GM21529 (cell line): ENCODE results near the gene C11orf97.

ENCODE experiments used
- ATAC-seq: cut with Tn5 transposase; IDR thresholded peaks from one replicate; pipeline ENCODE4 v1.9.1; 2021; ENCODE audit not compliant: unreplicated experiment

Gene C11orf97

GRCh38 chr11:94524341-94524740 lies 12.1 kb downstream of the C11orf97 start:
- ATAC-seq, result no peak

GRCh38 chr11:94525546-94526324 lies 13.5 kb downstream of the C11orf97 start:
- ATAC-seq, result no peak

GRCh38 chr11:94526645-94527438 lies 14.6 kb downstream of the C11orf97 start:
- ATAC-seq, result no peak

- ATAC-seq, result no peak
These were observed 16.3 kb downstream of the C11orf97 start for GRCh38 chr11:94528551-94528950.

DNA sequence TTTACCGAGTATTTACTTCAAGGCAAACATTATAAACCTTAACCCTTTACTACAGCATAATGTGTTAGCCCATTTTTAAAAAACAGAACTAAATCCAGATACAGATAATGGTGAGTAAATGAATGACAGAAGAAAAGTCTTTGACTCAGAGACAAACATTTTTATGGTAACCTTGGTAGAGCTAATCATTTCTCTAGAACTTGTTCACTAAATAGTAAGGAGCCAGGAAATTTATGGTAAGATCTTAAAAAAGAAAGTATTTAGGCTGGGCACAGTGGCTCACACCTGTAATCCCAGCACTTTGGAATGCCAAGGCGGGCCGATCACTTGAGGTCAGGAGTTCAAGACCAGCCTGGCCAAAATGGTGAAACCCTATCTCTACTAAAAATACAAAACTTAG lies 19.9 kb downstream of the C11orf97 start:
- no peak for ATAC-seq

- no peak for ATAC-seq
These were observed 20.9 kb downstream of the C11orf97 start for GRCh38 chr11:94533206-94533605.

DNA sequence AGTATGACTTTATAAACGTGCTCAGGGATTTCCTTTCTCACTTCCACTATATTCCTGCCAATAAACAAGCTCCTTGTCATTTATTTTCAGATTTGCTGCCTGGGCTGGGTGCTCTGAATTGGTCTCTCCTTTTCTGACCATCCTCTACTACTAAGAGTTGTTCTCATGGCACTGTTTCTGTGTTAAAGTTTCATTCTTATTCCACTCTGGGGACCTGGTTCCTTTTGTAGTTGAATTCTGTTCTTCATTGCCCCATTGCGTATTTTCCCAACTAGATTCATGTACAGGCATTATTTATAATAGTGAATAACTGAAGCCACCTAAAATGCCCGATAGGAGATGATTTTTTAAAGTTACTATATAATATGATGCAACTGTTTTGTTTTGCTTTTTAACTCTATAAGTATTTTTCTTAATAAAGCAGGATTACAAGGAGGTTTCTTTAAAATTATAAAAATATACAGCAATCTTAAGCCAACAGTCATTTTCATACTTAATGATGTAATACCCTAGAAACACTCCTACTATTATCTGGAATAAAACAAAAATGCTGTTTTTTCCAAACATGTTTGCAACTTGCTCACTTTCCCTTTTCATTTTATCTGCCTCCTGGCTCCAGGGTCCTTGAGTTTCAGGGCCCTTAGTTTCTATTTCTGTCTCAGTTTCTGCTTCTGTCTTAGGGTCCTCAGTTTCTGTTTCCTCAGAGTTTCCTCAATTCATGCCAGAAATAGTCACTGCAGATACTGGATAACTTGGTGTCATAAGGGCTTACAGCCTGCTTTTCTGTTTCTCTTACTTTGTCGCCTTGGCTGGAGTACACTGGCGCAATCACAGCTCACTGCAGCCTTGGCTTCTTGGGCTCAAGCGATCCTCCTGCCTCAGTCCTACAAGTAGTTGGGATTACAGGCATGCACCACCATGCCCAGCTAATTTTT lies 21.7 kb downstream of the C11orf97 start:
- ATAC-seq, result no peak

GRCh38 chr11:94536386-94536785 lies 24.1 kb downstream of the C11orf97 start:
- no peak for ATAC-seq

DNA sequence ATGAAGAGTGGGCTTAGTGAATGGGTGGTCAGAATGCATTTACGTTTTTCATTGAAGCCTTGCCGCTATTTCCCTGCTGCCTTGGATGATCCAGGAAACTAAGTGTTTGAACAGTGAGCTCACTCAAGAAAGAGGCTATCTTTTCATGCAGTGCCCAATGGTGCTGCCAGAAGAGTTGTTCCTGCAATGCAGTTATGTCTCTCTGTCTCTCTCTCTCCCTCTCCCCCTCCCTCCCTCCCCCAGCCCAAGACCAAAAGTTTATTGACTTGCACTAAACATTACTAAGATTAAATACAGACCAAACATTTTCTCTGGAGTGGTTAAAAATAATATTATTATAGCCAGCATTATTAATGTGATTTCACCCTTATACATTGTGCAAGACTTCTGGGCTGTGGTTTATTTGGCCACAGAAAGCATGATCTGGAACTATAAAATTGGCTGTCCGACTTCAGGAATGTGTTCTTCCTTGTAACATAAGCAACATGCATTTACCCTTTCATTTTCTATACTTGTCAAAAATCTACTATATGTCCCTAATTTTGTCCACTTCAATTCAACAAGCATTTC lies 24.9 kb downstream of the C11orf97 start:
- ATAC-seq, result no peak

DNA sequence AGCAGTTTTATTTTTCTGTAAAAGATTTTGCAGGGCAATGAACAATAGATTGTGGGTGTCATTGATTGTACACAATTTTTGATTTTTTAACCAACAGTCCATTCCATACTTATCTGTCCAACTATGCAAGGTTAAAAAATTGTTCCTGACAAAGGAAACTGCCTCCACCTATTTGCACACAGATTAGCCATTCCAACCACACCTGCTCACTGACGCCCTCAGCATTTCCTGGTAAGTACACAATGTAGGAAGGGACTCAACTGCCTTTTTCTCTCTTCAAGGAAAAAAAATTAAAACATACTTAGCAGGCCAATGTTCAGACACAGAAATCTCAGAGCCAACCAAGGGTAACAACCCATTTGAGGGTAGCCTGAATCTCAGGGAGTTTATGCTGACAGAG lies 27.2 kb downstream of the C11orf97 start:
- no peak for ATAC-seq

GRCh38 chr11:94543695-94544645 lies 31.7 kb downstream of the C11orf97 start, which contains the start of gene FUT4:
FUT4 (plus strand) TSS chr11:94543921; CDS start chr11:94544134, 213 bp downstream.
- peak; percentile 86 for ATAC-seq

GRCh38 chr11:94544646-94545263 lies 32.5 kb downstream of the C11orf97 start:
- no peak for ATAC-seq

DNA sequence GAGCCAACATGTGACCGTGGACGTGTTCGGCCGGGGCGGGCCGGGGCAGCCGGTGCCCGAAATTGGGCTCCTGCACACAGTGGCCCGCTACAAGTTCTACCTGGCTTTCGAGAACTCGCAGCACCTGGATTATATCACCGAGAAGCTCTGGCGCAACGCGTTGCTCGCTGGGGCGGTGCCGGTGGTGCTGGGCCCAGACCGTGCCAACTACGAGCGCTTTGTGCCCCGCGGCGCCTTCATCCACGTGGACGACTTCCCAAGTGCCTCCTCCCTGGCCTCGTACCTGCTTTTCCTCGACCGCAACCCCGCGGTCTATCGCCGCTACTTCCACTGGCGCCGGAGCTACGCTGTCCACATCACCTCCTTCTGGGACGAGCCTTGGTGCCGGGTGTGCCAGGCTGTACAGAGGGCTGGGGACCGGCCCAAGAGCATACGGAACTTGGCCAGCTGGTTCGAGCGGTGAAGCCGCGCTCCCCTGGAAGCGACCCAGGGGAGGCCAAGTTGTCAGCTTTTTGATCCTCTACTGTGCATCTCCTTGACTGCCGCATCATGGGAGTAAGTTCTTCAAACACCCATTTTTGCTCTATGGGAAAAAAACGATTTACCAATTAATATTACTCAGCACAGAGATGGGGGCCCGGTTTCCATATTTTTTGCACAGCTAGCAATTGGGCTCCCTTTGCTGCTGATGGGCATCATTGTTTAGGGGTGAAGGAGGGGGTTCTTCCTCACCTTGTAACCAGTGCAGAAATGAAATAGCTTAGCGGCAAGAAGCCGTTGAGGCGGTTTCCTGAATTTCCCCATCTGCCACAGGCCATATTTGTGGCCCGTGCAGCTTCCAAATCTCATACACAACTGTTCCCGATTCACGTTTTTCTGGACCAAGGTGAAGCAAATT lies 33.3 kb downstream of the C11orf97 start:
- ATAC-seq, result no peak

DNA sequence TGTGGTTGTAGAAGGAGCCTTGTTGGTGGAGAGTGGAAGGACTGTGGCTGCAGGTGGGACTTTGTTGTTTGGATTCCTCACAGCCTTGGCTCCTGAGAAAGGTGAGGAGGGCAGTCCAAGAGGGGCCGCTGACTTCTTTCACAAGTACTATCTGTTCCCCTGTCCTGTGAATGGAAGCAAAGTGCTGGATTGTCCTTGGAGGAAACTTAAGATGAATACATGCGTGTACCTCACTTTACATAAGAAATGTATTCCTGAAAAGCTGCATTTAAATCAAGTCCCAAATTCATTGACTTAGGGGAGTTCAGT lies 33.9 kb downstream of the C11orf97 start:
- no peak for ATAC-seq

- ATAC-seq, result no peak
These were observed 34.6 kb downstream of the C11orf97 start for GRCh38 chr11:94546886-94547285.

DNA sequence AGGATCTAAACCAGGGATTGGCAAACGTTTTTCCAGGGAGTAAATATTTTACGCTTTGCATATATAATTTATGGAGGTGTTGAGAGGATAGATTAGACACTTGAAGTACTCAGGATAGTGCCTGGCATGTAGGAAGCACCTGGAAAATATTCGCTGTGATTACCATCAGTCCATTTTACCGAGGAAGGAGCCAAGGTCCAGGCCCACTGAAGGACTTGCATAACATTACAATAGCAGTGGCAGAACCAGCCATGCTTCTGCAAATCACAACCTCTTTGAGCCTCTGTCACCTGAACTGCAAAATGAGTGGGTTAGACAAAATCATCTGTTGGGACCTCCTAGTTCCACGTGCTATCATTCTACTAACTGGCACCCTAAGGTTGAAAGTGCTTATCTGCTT lies 36.9 kb downstream of the C11orf97 start:
- no peak for ATAC-seq

GRCh38 chr11:94550513-94550912 lies 38.3 kb downstream of the C11orf97 start:
- no peak for ATAC-seq

DNA sequence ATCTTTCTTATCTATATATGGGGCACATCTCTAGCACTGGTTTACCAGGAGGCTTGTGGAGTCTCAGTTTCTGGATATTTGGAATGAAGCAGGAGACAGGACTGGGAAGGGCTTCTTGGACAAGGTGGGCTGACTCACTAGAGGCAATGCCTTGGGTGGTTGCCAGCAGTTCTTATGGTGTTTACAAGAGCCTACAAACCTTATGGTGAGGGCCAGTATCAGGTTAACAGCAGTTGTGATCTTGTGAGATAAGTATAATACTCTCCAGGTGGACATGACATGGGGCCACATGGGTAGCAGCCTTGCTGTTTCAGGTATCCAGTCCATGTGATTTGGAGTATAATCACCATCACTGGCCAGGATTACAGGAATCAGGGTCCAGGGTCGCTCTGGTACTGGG lies 41.7 kb downstream of the C11orf97 start:
- no peak for ATAC-seq
